ENCODE results near the gene PREB. TPM values are rescaled to one million over a fixed set of nuclear protein-coding genes. Genes with fewer than 3 reads are reported as not detected.

Gene PREB
- total RNA-seq, 1 experiment from 2014 or later, result 72.4 TPM

GRCh38 chr2:27083410-27084296, 50.8 kb downstream of the PREB start:
- DNase-seq (ENCODE audit: low read depth), result no peak

- no peak for DNase-seq (ENCODE audit: low read depth)
These were observed 51.5 kb downstream of the PREB start for GRCh38 chr2:27082773-27083409.

- DNase-seq (ENCODE audit: low read depth), result no peak
These were observed 52.3 kb downstream of the PREB start for GRCh38 chr2:27081984-27082772.

Other genes starting within 250 kb of the PREB start
- gene MAPRE3, start 164.0 kb downstream of the PREB start, total RNA-seq (2014; rRNA removed), result 1.5 and 1.7 TPM in 2 replicates
- 60.0 and 61.4 TPM in 2 replicates for gene TMEM214, start 101.7 kb downstream of the PREB start, total RNA-seq (2014; rRNA removed)
- 26.0 and 29.2 TPM in 2 replicates for gene AGBL5, start 83.0 kb downstream of the PREB start, total RNA-seq (2014; rRNA removed)
- gene OST4, start 63.0 kb downstream of the PREB start, total RNA-seq (2014; rRNA removed), result 325 and 383 TPM in 2 replicates
- 6.1 and 11.0 TPM in 2 replicates for gene EMILIN1, start 56.0 kb downstream of the PREB start, total RNA-seq (2014; rRNA removed)
- 0.51 and 0.52 TPM in 2 replicates for gene KHK, start 47.9 kb downstream of the PREB start, total RNA-seq (2014; rRNA removed)
- 0.69 and 1.6 TPM in 2 replicates for gene CGREF1, start 15.5 kb downstream of the PREB start, total RNA-seq (2014; rRNA removed)
- gene ABHD1, start 10.8 kb downstream of the PREB start, total RNA-seq (2014; rRNA removed), result 0.17 TPM in 1 of 2 replicates, not detected in the other
- gene PRR30, start 4.8 kb upstream of the PREB start, total RNA-seq (2014; rRNA removed), result not detected in 2 replicates
- not detected in 2 replicates for gene TCF23, start 14.4 kb upstream of the PREB start, total RNA-seq (2014; rRNA removed)
- gene ATRAID, start 77.4 kb upstream of the PREB start, total RNA-seq (2014; rRNA removed), result 180 and 193 TPM in 2 replicates
- gene SLC5A6, start 77.6 kb upstream of the PREB start, total RNA-seq (2014; rRNA removed), result 39.6 and 54.5 TPM in 2 replicates
- gene CAD, start 82.7 kb upstream of the PREB start, total RNA-seq (2014; rRNA removed), result 42.7 and 44.5 TPM in 2 replicates
- gene SLC30A3, start 128.4 kb upstream of the PREB start, total RNA-seq (2014; rRNA removed), result 0.63 TPM in 1 of 2 replicates, not detected in the other
- not detected in 2 replicates for gene DNAJC5G, start 140.8 kb upstream of the PREB start, total RNA-seq (2014; rRNA removed)
- gene TRIM54, start 147.8 kb upstream of the PREB start, total RNA-seq (2014; rRNA removed), result 0.11 TPM in 1 of 2 replicates, not detected in the other
- gene UCN, start 173.8 kb upstream of the PREB start, total RNA-seq (2014; rRNA removed), result 1.2 and 2.2 TPM in 2 replicates
- 81.4 and 113 TPM in 2 replicates for gene MPV17, start 188.5 kb upstream of the PREB start, total RNA-seq (2014; rRNA removed)
- 42.3 and 43.5 TPM in 2 replicates for gene GTF3C2, start 222.1 kb upstream of the PREB start, total RNA-seq (2014; rRNA removed)
- gene EIF2B4, start 235.7 kb upstream of the PREB start, total RNA-seq (2014; rRNA removed), result 33.4 and 40.1 TPM in 2 replicates
- gene SNX17, start 236.0 kb upstream of the PREB start, total RNA-seq (2014; rRNA removed), result 176 and 181 TPM in 2 replicates
- 12.7 and 16.5 TPM in 2 replicates for gene ZNF513, start 246.1 kb upstream of the PREB start, total RNA-seq (2014; rRNA removed)